AG10803 (cell line): ENCODE results near the gene ATP9A.
A peak's percentile ranks its signal among the peaks of the same experiment; 100 is the strongest.
"Not testable (repeated sequence)": the region's sequence is repeated elsewhere in the genome, so short reads cannot be mapped to it uniquely, and the experiment has no call there.

Source experiments
- DNase-seq: peaks from one replicate; pipeline ENCODE4 v3.0.0; 2010; ENCODE audit warnings: low read depth
- H3K4me3 ChIP-seq: 2 replicates; pipeline ENCODE4 v1.5.1; 2011; ENCODE audit warnings: mild to moderate bottlenecking, low read length, control low read depth
- TF ChIP-seq, protein P1 (sequence below): conservative IDR thresholded peaks from 2 replicates; pipeline ENCODE4 v1.5.1; 2011; ENCODE audit warnings: mild to moderate bottlenecking, low read length, control low read depth, inconsistent platforms

Gene ATP9A

GRCh38 chr20:51767867-51768758 lies at the start of gene ATP9A:
ATP9A (minus strand) TSS chr20:51768390; CDS start chr20:51768369, 21 bp downstream.
- TF ChIP-seq, protein P1, sequence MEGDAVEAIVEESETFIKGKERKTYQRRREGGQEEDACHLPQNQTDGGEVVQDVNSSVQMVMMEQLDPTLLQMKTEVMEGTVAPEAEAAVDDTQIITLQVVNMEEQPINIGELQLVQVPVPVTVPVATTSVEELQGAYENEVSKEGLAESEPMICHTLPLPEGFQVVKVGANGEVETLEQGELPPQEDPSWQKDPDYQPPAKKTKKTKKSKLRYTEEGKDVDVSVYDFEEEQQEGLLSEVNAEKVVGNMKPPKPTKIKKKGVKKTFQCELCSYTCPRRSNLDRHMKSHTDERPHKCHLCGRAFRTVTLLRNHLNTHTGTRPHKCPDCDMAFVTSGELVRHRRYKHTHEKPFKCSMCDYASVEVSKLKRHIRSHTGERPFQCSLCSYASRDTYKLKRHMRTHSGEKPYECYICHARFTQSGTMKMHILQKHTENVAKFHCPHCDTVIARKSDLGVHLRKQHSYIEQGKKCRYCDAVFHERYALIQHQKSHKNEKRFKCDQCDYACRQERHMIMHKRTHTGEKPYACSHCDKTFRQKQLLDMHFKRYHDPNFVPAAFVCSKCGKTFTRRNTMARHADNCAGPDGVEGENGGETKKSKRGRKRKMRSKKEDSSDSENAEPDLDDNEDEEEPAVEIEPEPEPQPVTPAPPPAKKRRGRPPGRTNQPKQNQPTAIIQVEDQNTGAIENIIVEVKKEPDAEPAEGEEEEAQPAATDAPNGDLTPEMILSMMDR, result no peak
- DNase-seq, result peak; percentile 35
- H3K4me3 ChIP-seq, result peak within 1 kb of the TSS; percentile 84

- H3K4me3 ChIP-seq, DNase-seq: not testable (repeated sequence)
Measured at GRCh38 chr20:51816856-51817255, 48.7 kb upstream of the ATP9A start.

GRCh38 chr20:51815383-51816076 lies 47.3 kb upstream of the ATP9A start:
- TF ChIP-seq, protein P1, result no peak
- DNase-seq, result no peak
- H3K4me3 ChIP-seq, result no peak overlapping the region

DNA sequence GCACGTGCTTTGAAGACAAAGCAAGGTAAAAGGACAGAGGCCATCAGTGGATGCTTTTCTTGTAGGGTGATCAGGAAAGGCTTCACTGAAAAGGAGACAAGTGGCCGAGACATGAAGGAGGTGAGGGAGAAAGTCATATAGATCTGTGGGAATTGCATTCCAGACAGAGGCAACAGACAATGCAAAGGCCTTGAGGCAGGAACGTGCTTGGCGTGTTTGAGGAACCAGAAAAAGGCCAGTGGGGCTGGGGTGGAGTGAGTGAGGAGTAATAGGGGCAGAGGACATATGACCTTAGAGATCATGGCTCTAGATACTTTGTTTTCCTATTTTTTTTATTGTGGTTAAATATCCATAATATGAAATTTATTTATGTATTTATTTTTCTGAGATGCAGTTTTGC lies 44.7 kb upstream of the ATP9A start:
- no peak overlapping the region for H3K4me3 ChIP-seq
- TF ChIP-seq, protein P1, result no peak
- no peak for DNase-seq

DNA sequence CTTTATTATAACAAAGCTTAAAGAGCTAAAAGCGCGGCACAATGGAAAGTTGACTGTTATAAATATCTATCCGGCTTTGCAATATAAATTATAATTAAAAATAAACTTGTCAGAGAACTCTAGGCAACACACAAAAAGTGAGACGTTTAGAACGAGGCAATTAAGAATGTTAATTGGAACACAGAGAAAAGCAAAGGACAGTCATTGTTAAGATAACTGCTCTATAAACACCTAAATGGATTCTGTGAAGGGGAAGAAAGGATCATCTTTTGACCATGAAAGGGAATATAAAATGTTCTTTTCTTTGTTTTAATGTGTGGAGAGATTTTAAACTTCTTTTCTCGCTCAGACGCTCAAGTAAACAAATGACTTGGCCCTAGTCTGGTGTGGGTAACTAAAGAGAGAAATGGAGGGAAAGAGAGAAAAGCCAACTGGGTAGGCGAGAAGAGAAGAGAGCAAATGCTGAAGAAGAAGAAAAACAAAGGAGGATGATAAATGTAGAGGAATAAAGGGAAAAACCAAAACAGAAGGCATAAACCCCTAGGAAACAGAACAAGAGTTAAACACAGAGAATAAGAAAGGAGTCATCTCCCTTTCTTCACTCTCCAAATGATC lies 43.4 kb upstream of the ATP9A start:
- TF ChIP-seq, protein P1, result no peak
- no peak overlapping the region for H3K4me3 ChIP-seq
- DNase-seq, result no peak

- TF ChIP-seq, protein P1, result no peak
- DNase-seq, result peak; percentile 14
- no peak overlapping the region for H3K4me3 ChIP-seq
Measured at GRCh38 chr20:51811042-51811355, 42.8 kb upstream of the ATP9A start.

GRCh38 chr20:51810155-51811041 lies 42.2 kb upstream of the ATP9A start:
- TF ChIP-seq, protein P1, result no peak
- no peak for DNase-seq
- H3K4me3 ChIP-seq, result no peak overlapping the region
